GM10266 (cell line): ENCODE data around the gene ZAP70.
A peak's percentile ranks its signal among the peaks of the same experiment; 100 is the strongest.
"Not testable (repeated sequence)": the region's sequence is repeated elsewhere in the genome, so short reads cannot be mapped to it uniquely, and the experiment has no call there.

Experiments
- DNase-seq: peaks from one replicate; pipeline ENCODE4 v3.0.0; 2012; ENCODE audit errors: extremely low spot score
- TF ChIP-seq, protein P1 (sequence below): IDR thresholded peaks from 2 replicates; pipeline ENCODE4 v1.5.1; 2012; ENCODE audit warnings: mild to moderate bottlenecking, low read depth; ENCODE audit not compliant: control insufficient read depth, insufficient read depth; ENCODE audit errors: missing control alignments

ZAP70 gene

DNA sequence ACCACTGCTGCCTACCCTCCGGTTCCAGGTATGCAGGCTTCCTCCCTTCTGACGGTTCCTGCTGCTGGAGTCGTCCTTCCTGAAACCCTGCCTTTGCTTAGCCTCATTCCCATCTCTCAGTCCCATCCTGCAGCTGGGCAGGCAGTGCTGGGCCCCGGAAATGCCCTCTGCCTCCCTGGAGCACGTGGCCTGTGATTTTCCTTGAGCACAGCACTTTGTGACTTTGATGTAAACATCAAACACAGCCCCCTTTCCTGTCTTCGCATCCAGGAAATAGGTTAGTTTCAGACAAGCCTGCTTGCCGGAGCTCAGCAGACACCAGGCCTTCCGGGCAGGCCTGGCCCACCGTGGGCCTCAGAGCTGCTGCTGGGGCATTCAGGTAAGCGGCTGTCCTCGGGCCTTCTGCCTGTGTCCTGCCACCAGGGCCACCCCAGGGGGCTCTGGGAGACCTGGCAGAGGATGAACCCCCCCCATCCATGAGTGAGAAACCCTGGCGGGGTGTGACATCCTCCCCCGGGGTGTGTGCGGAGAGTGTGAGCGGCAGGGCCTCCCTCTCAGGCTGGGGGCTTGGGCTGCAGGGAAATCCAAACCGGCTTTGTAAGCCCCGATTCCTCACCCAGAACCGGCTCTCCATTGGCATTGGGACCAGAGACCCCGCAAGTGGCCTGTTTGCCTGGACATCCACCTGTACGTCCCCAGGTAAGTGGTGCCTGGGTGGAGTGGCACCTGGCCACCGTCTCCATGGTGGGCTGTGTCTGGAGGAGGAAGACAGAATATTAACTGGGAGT lies at the start of gene ZAP70:
Gene ZAP70, plus strand, starts transcription at position 281 of the 788 bp plus-strand sequence. CDS start 10,461 bp downstream, outside the sequence.
- no peak for DNase-seq
- TF ChIP-seq, protein P1, sequence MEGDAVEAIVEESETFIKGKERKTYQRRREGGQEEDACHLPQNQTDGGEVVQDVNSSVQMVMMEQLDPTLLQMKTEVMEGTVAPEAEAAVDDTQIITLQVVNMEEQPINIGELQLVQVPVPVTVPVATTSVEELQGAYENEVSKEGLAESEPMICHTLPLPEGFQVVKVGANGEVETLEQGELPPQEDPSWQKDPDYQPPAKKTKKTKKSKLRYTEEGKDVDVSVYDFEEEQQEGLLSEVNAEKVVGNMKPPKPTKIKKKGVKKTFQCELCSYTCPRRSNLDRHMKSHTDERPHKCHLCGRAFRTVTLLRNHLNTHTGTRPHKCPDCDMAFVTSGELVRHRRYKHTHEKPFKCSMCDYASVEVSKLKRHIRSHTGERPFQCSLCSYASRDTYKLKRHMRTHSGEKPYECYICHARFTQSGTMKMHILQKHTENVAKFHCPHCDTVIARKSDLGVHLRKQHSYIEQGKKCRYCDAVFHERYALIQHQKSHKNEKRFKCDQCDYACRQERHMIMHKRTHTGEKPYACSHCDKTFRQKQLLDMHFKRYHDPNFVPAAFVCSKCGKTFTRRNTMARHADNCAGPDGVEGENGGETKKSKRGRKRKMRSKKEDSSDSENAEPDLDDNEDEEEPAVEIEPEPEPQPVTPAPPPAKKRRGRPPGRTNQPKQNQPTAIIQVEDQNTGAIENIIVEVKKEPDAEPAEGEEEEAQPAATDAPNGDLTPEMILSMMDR, result no peak

DNA sequence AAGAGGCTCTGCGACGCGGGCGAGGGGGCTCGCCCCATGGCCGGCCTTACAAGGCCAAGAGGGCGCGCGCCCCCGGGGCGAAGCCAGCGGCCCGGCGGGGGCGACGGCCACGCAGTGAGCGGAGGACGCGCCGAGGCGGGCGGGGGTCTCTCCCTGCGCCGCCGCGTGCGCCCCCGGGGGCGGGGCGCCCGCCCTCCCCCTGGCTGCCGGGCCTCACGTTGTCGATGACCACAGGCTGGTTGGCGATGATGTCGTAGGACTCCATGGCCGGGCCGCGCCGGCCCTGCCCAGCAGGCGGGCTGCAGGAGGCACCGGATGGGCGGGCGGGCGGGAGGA lies 49.8 kb upstream of the ZAP70 start:
- TF ChIP-seq, protein P1, result no peak
- DNase-seq, result no peak

- TF ChIP-seq, protein P1, result peak; percentile 40
- DNase-seq, result peak; percentile 99
Observed at GRCh38 chr2:97663962-97664635, 49.3 kb upstream of the ZAP70 start, which contains the start of gene ACTR1B. TSS of gene ACTR1B (minus strand) at chr2:97664044. CDS start at chr2:97663890, 154 bp downstream.

- DNase-seq, result no peak
- TF ChIP-seq, protein P1, result no peak
Observed at GRCh38 chr2:97664636-97664970, 48.8 kb upstream of the ZAP70 start.

GRCh38 chr2:97669448-97669847 lies 43.9 kb upstream of the ZAP70 start, which contains the start of gene C2orf92:
TSS of gene C2orf92 (plus strand) at chr2:97669713. CDS start at chr2:97669789, 76 bp downstream.
- TF ChIP-seq, protein P1, result no peak
- DNase-seq, result no peak

- DNase-seq, result no peak
- TF ChIP-seq, protein P1, result no peak
Observed at GRCh38 chr2:97670471-97670870, 42.9 kb upstream of the ZAP70 start.

GRCh38 chr2:97671526-97671925 lies 41.9 kb upstream of the ZAP70 start:
- DNase-seq, result no peak
- TF ChIP-seq, protein P1, result no peak

GRCh38 chr2:97672606-97673140 lies 40.7 kb upstream of the ZAP70 start:
- DNase-seq, result not testable (repeated sequence)
